HFFc6 (cell line): ENCODE results near the gene PRKAG2. TPM values are rescaled to one million over a fixed set of nuclear protein-coding genes. Genes with fewer than 3 reads are reported as not detected.

Experiments
- DNase-seq: peaks from one replicate; pipeline ENCODE4 v3.0.0-alpha.2; 2018
- H3K27ac Mint-ChIP-seq: 2 replicates; pipeline ENCODE4 v1.8.0; 2020; ENCODE audit warnings: mild to moderate bottlenecking, mixed read lengths
- H3K27me3 Mint-ChIP-seq: 2 replicates; pipeline ENCODE4 v1.8.0; 2021; ENCODE audit warnings: mild to moderate bottlenecking, moderate library complexity, mixed read lengths; ENCODE audit not compliant: insufficient read depth
- H3K36me3 Mint-ChIP-seq: 2 replicates; pipeline ENCODE4 v1.8.0; 2021; ENCODE audit warnings: low read depth, mixed read lengths
- H3K4me1 Mint-ChIP-seq: 2 replicates; pipeline ENCODE4 v1.8.0; 2020; ENCODE audit warnings: low read depth, mixed read lengths
- H3K4me3 Mint-ChIP-seq: 2 replicates; pipeline ENCODE4 v1.8.0; 2020; ENCODE audit warnings: mild to moderate bottlenecking, moderate library complexity, mixed read lengths
- H3K9me3 Mint-ChIP-seq: 2 replicates; pipeline ENCODE4 v1.8.0; 2020; ENCODE audit warnings: mild to moderate bottlenecking, mixed read lengths
- CTCF ChIP-seq: fragments of 200-600 bp; sonication (generic); IDR thresholded peaks from 2 replicates; pipeline ENCODE4 v1.5.0; 2021; ENCODE audit warnings: antibody characterized with exemption, mild to moderate bottlenecking
- total RNA-seq, 6 experiments: library from RNA; stranded (reverse); fragmentation: NEBNext Ultra II Directional; extraction: Animal tissue kit (Norgen Biotek cat#: 25700); gene quantifications; 2 replicates in 1 of 6; 3 replicates in 5 of 6; pipeline ENCODE4 v1.2.3, GENCODE V29; 2021

PRKAG2 gene
- total RNA-seq, 6 experiments from 2014 or later = 15.1 to 19.2 (median 18.4) TPM

GRCh38 chr7:151699147-151699927, 177.6 kb downstream of the PRKAG2 start:
- Mint-ChIP-seq H3K9me3 (no peaks in the 10 kb centered on the region), H3K4me3 (peak overlapping the region; percentile 29; the same call in 1 of the 2 replicates), H3K4me1 (peaks cover 48% of the 10 kb centered on the region), H3K36me3 (no peaks in the 10 kb centered on the region), H3K27me3 (peaks cover 7% of the 10 kb centered on the region), H3K27ac (peak overlapping the region; percentile 72; the same call in 1 of the 2 replicates)
- peak; percentile 6; the same call in 1 of the 2 replicates for TF ChIP-seq CTCF
- peak; percentile 7 for DNase-seq

GRCh38 chr7:151697942-151698341, 179.0 kb downstream of the PRKAG2 start:
- Mint-ChIP-seq H3K36me3 (no peaks in the 10 kb centered on the region), H3K27ac (peak overlapping the region; percentile 37; the same call in 1 of the 2 replicates), H3K4me1 (peaks cover 49% of the 10 kb centered on the region), H3K9me3 (no peaks in the 10 kb centered on the region), H3K27me3 (peaks cover 5% of the 10 kb centered on the region), H3K4me3 (no peak overlapping the region)
- DNase-seq = no peak
- TF ChIP-seq CTCF = no peak

DNA sequence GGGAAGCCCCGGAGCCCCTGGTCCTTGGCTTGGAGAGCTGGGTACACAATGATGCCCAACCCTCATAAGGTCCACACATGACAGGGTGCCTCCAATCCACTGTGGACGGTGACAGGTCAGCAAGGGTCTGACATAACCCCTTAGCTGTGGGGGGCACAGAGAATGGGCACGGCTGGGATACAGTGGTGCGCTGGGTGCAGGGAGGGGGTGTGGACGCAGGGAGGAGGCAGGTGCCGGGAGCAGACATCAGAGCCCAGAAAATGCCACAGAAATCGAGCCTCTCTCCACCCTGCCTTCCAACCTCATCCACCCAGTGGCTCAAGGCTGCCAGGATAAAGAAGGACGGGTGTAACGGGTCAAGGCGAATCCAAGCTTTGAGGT, 179.4 kb downstream of the PRKAG2 start:
- Mint-ChIP-seq H3K4me3 (no peak overlapping the region), H3K4me1 (peaks cover 47% of the 10 kb centered on the region), H3K9me3 (no peaks in the 10 kb centered on the region), H3K27me3 (peaks cover 4% of the 10 kb centered on the region), H3K36me3 (no peaks in the 10 kb centered on the region), H3K27ac (no peak overlapping the region)
- no peak for DNase-seq
- no peak for TF ChIP-seq CTCF

- Mint-ChIP-seq H3K4me1 (peaks cover 43% of the 10 kb centered on the region), H3K27ac (no peak overlapping the region), H3K27me3 (no peaks in the 10 kb centered on the region; the same call in 1 of the 2 replicates), H3K4me3 (no peak overlapping the region), H3K36me3 (no peaks in the 10 kb centered on the region), H3K9me3 (no peaks in the 10 kb centered on the region)
- TF ChIP-seq CTCF = no peak
- no peak for DNase-seq
Observed at GRCh38 chr7:151696721-151697514, 180.0 kb downstream of the PRKAG2 start.

GRCh38 chr7:151695951-151696541, 180.9 kb downstream of the PRKAG2 start:
- DNase-seq = no peak
- H3K36me3 Mint-ChIP-seq = no peaks in the 10 kb centered on the region
- H3K4me3 Mint-ChIP-seq = no peak overlapping the region
- H3K4me1 Mint-ChIP-seq = peaks cover 41% of the 10 kb centered on the region
- no peaks in the 10 kb centered on the region for H3K9me3 Mint-ChIP-seq
- no peaks in the 10 kb centered on the region; the same call in 1 of the 2 replicates for H3K27me3 Mint-ChIP-seq
- no peak for TF ChIP-seq CTCF
- H3K27ac Mint-ChIP-seq = no peak overlapping the region
